CD4-positive, alpha-beta T cell treated with Interleukin-4 for 1 hour (primary cell): ENCODE measurements around the gene MAGED1.

Experiments used
- DNase-seq, 2 donors: peaks; one replicate each; pipeline ENCODE4 v3.0.0-alpha.2; 2020 to 2022

Gene MAGED1

GRCh38 chrX:51892921-51893745 lies at the start of gene MAGED1:
TSS of gene MAGED1 (plus strand) at chrX:51893623. CDS start at chrX:51894305, 682 bp downstream.
- peak; percentile 85 to 90 for DNase-seq

GRCh38 chrX:51847463-51847862 lies 46.0 kb upstream of the MAGED1 start:
- DNase-seq = no peak

GRCh38 chrX:51851507-51852085 lies 41.8 kb upstream of the MAGED1 start:
- DNase-seq = no peak

- DNase-seq = no peak
Measured at GRCh38 chrX:51852096-51852495, 41.3 kb upstream of the MAGED1 start.

- DNase-seq = no peak
Measured at GRCh38 chrX:51852621-51853020, 40.8 kb upstream of the MAGED1 start.

- DNase-seq = no peak
Measured at GRCh38 chrX:51853251-51853650, 40.2 kb upstream of the MAGED1 start.

GRCh38 chrX:51855698-51856097 lies 37.7 kb upstream of the MAGED1 start:
- no peak for DNase-seq

- no peak for DNase-seq
Measured at GRCh38 chrX:51857159-51857733, 36.2 kb upstream of the MAGED1 start.

- DNase-seq = peak in 1 of 2 donors; percentile 2
Measured at GRCh38 chrX:51860679-51861078, 32.7 kb upstream of the MAGED1 start.

- no peak for DNase-seq
Measured at GRCh38 chrX:51862920-51863319, 30.5 kb upstream of the MAGED1 start.

GRCh38 chrX:51866210-51866609 lies 27.2 kb upstream of the MAGED1 start:
- no peak for DNase-seq

- no peak for DNase-seq
Measured at GRCh38 chrX:51867626-51868025, 25.8 kb upstream of the MAGED1 start.

GRCh38 chrX:51870354-51870753 lies 23.1 kb upstream of the MAGED1 start:
- no peak for DNase-seq

GRCh38 chrX:51874123-51874522 lies 19.3 kb upstream of the MAGED1 start:
- no peak for DNase-seq

- DNase-seq = no peak
Measured at GRCh38 chrX:51876441-51876840, 17.0 kb upstream of the MAGED1 start.

GRCh38 chrX:51878056-51878455 lies 15.4 kb upstream of the MAGED1 start:
- DNase-seq = no peak

GRCh38 chrX:51889851-51890250 lies 3.6 kb upstream of the MAGED1 start:
- no peak for DNase-seq

GRCh38 chrX:51891245-51891644 lies 2.2 kb upstream of the MAGED1 start:
- no peak for DNase-seq

GRCh38 chrX:51891821-51892551 lies 1.4 kb upstream of the MAGED1 start:
- no peak for DNase-seq

GRCh38 chrX:51893931-51894696 lies 691 bp downstream of the MAGED1 start:
- peak in 1 of 2 donors; percentile 1 for DNase-seq

- DNase-seq = peak in 1 of 2 donors; percentile 1
Measured at GRCh38 chrX:51894697-51895336, 1.4 kb downstream of the MAGED1 start.

GRCh38 chrX:51896626-51897025 lies 3.2 kb downstream of the MAGED1 start:
- no peak for DNase-seq
